BE2C (cell line): ENCODE results near the gene CDC42BPG.

ENCODE experiments used
- DNase-seq: peaks from one replicate; pipeline ENCODE4 v3.0.0-alpha.2; 2020
- H3K27me3 ChIP-seq: fragments of 250-450 bp; sonication (Bioruptor Pico); 2 replicates; pipeline ENCODE4 v1.5.1; 2020; ENCODE audit warnings: mild to moderate bottlenecking
- H3K36me3 ChIP-seq: fragments of 250-450 bp; sonication (Bioruptor Pico); 2 replicates; pipeline ENCODE4 v1.5.1; 2020; ENCODE audit warnings: mild to moderate bottlenecking
- H3K4me1 ChIP-seq: fragments of 250-450 bp; sonication (Bioruptor Pico); 2 replicates; pipeline ENCODE4 v1.5.1; 2020
- H3K4me3 ChIP-seq: 2 replicates; pipeline ENCODE4 v1.5.1; 2011; ENCODE audit warnings: low read depth, low read length
- H3K9me3 ChIP-seq: fragments of 250-450 bp; sonication (Bioruptor Pico); 2 replicates; pipeline ENCODE4 v1.5.1; 2020
- TF ChIP-seq, protein P1 (sequence below): IDR thresholded peaks from 2 replicates; pipeline ENCODE4 v1.5.1; 2012; ENCODE audit warnings: mild to moderate bottlenecking, low read depth, low read length

Gene CDC42BPG

DNA sequence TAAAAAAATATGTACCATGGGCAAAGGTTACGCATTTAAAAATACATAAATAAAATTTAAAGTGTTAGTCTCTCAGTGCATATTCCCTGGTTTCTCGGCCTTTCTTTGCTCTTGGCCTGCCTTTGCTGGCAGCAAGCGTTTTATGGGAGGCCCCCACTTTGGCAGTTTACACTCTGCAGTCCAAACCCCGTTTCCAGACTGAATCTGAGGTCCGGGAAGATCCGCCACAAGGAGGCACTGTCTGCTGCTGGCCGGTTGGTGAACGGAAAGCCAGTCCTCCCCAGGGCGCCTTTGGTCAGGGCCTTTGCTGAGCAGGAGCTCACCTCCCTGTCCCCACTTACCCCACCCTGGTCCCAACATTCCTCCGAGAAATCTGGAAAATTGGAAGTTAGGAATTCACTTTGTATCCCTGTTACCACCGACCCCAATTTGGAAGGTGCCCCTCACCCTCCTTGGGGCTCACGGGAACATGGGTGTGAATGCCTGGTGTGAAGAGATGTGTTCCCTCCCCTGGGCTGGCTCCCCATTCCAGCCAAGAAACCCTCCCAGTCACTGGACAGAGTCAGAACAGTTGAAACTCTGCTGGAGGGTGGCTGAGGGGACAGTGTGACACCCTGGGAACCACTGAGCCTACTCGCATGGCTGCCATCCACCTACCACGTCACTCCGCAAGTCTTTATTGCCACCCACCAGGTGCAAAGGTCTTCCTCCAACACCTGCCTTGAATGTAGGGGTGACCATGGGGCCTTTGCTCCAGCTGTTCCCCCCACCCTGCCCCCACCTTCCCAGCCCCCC is 56.7 kb downstream of the CDC42BPG start:
- TF ChIP-seq, protein P1, sequence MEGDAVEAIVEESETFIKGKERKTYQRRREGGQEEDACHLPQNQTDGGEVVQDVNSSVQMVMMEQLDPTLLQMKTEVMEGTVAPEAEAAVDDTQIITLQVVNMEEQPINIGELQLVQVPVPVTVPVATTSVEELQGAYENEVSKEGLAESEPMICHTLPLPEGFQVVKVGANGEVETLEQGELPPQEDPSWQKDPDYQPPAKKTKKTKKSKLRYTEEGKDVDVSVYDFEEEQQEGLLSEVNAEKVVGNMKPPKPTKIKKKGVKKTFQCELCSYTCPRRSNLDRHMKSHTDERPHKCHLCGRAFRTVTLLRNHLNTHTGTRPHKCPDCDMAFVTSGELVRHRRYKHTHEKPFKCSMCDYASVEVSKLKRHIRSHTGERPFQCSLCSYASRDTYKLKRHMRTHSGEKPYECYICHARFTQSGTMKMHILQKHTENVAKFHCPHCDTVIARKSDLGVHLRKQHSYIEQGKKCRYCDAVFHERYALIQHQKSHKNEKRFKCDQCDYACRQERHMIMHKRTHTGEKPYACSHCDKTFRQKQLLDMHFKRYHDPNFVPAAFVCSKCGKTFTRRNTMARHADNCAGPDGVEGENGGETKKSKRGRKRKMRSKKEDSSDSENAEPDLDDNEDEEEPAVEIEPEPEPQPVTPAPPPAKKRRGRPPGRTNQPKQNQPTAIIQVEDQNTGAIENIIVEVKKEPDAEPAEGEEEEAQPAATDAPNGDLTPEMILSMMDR = peak; percentile 79
- H3K4me3 ChIP-seq = no peak overlapping the region
- peak; percentile 60 for DNase-seq

DNA sequence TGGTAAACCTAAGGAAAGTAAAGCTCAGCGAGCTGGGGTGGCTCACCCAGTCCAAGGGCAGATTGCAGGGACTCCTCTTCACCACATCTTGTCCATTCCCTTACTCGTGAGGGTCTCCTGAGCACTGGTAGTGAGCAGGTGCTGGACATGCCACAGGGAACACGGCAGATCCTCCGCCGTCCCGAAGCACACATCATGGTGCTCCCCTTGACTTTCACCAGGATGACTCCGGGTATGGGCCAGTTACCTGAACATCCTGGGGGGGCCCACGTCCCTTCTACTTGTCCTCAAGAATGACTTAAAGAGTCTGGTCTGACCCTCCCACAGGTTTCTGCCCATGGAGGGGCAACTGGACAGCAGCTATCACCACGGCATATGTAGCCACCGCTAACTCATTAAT is 58.1 kb downstream of the CDC42BPG start:
- no peak for DNase-seq
- H3K4me3 ChIP-seq = no peak overlapping the region
- TF ChIP-seq, protein P1 = no peak
- no peaks in the 10 kb centered on the region for H3K9me3 ChIP-seq
- H3K27me3 ChIP-seq = no peaks in the 10 kb centered on the region
- H3K36me3 ChIP-seq = no peaks in the 10 kb centered on the region
- H3K4me1 ChIP-seq = no peaks in the 10 kb centered on the region

More for the DNA sequence above, 56.7 kb downstream of the CDC42BPG start:
- Histone ChIP-seq H3K4me1 (no peaks in the 10 kb centered on the region), H3K27me3 (no peaks in the 10 kb centered on the region), H3K36me3 (no peaks in the 10 kb centered on the region), H3K9me3 (no peaks in the 10 kb centered on the region)

DNA sequence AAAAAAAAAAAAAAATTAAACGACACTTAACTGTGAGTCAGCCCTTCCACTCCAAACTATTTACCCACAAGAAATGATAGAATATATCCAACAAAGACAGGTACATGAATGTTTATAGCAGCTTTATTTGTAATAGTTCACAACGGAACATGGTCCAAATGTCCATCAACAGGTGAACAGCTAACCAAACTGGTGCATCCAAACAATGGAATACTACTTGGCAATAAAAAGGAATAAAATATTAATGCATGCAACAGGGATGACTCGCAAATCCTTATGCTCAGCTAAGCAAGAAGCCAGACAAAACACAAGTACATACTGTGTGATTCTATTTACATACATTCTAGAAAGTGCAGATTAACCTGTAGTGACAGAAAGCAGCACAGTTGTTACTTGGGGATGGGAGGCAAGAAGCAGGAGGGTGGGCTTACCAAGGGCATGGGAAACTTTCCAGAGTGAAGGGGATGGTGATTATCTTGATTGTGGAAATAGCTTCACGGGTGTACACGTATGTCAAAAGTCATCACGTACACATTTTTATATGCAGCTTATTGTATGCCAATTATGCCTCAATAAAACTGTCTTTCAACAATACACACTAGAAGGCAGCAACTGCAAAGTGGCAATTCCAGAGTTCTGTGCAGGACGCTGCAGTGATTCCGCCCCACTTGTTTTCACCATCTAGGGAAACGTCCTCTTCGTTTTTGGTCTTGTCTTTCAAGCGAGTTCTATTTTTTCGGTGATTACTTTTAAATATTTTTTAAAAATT is 59.5 kb downstream of the CDC42BPG start:
- Histone ChIP-seq H3K9me3 (no peaks in the 10 kb centered on the region), H3K36me3 (no peaks in the 10 kb centered on the region), H3K4me1 (no peaks in the 10 kb centered on the region), H3K27me3 (no peaks in the 10 kb centered on the region), H3K4me3 (no peak overlapping the region)
- TF ChIP-seq, protein P1 = no peak
- DNase-seq = no peak

DNA sequence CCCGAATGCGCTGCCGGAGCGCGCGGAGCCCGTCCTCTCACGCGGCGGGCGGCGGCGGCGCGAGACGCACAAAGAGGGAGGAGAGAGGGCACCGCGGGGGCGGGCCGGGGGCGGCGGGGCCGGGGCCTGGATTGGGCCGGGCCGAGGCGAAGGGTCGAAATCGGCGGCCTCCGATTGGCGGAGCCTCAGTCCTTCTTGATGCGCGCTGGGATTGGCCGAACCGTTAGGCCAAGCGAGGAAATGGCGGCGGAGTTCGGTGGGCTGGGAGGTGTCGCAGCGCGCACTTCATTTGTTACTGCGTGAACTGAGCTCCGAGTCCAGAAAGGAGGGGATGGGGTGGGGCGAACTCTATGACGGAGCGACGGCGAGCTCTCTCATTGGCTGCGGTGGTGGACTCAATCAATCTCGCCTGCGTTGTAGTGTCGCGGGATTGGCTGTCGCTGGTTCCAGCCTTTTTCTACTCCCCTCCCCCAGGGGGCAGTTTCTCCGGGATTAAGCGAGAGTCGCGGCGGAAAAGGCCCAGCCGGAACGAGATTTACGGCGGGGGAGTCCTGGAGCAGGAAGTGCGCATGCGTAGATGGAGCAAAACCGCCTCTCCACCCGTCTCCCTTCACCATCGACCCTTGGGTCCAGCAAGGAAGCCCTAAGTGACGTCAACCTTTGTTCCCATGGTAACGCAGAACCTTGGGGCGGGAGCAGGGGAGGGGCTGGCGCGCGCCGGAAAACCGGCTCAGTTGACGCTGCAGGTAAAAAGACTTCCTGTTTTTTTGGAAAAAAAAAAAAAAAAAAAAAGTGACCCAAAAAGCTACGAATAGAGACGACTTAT is 65.8 kb downstream of the CDC42BPG start, which contains the start of gene SF1:
SF1 (minus strand) TSS at position 70 of the 826 bp plus-strand sequence. CDS start 150 bp downstream, outside the sequence.
- H3K4me3 ChIP-seq = peak within 1 kb of the TSS; percentile 87
- H3K36me3 ChIP-seq = peaks cover 39% of the 10 kb centered on the region
- H3K9me3 ChIP-seq = no peaks in the 10 kb centered on the region
- DNase-seq = peak; percentile 95
- H3K4me1 ChIP-seq = no peaks in the 10 kb centered on the region; the same call in 1 of the 2 replicates
- no peaks in the 10 kb centered on the region for H3K27me3 ChIP-seq
- TF ChIP-seq, protein P1 = no peak

DNA sequence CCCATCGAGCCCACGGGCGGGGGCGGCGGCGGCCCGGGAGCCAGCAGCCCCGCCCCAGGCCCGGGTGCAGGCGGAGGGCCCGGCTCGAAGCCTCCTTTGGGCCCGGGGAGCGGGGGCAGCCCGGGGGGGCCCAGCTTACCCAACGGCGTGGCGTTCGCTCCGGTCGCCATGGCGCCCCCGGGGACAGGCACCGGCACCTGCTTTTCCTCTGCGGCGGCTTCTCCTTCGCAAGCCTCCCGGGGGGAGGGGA is 66.3 kb downstream of the CDC42BPG start:
- no peaks in the 10 kb centered on the region for H3K27me3 ChIP-seq
- H3K36me3 ChIP-seq = peaks cover 44% of the 10 kb centered on the region
- TF ChIP-seq, protein P1 = no peak
- no peak for DNase-seq
- no peaks in the 10 kb centered on the region for H3K9me3 ChIP-seq
- H3K4me1 ChIP-seq = no peaks in the 10 kb centered on the region; the same call in 1 of the 2 replicates
- H3K4me3 ChIP-seq = peak overlapping the region; percentile 60
